ENCODE measurements around the gene MBOAT1.

MBOAT1 gene

GRCh38 chr6:20058912-20059311 is 153.4 kb downstream of the MBOAT1 start:
- Histone ChIP-seq H3K27ac (ENCODE audit: low read length) (no peak overlapping the region), H3K9ac (ENCODE audit: low read length in 2 of 2) (no peak overlapping the region), H3K36me3 (ENCODE audit: control insufficient read depth in 2 of 2, insufficient read depth in 2 of 2, low read length in 2 of 2) (no peaks in the 10 kb centered on the region), H3K4me1 (ENCODE audit: control insufficient read depth, insufficient read depth, low read length) (peaks cover 3% of the 10 kb centered on the region), H3K9me3 (ENCODE audit: control insufficient read depth in 2 of 2, low read length in 2 of 2) (no peaks in the 10 kb centered on the region), H3K27me3 (ENCODE audit: control insufficient read depth in 1 of 2, insufficient read depth in 2 of 2, low read length in 2 of 2) (no peaks in the 10 kb centered on the region), H3K4me3 (ENCODE audit: low read length in 2 of 2) (no peak overlapping the region)

GRCh38 chr6:20058121-20058905 is 154.0 kb downstream of the MBOAT1 start:
- Histone ChIP-seq H3K9ac (ENCODE audit: low read length in 2 of 2) (no peak overlapping the region), H3K4me1 (ENCODE audit: control insufficient read depth, insufficient read depth, low read length) (peaks cover 3% of the 10 kb centered on the region), H3K4me3 (ENCODE audit: low read length in 2 of 2) (no peak overlapping the region), H3K36me3 (ENCODE audit: control insufficient read depth in 2 of 2, insufficient read depth in 2 of 2, low read length in 2 of 2) (no peaks in the 10 kb centered on the region), H3K27ac (ENCODE audit: low read length) (no peak overlapping the region), H3K9me3 (ENCODE audit: control insufficient read depth in 2 of 2, low read length in 2 of 2) (no peaks in the 10 kb centered on the region), H3K27me3 (ENCODE audit: control insufficient read depth in 1 of 2, insufficient read depth in 2 of 2, low read length in 2 of 2) (no peaks in the 10 kb centered on the region)

GRCh38 chr6:20056350-20056992 is 155.8 kb downstream of the MBOAT1 start:
- Histone ChIP-seq H3K9ac (ENCODE audit: low read length in 2 of 2) (no peak overlapping the region), H3K4me1 (ENCODE audit: control insufficient read depth, insufficient read depth, low read length) (peaks cover 3% of the 10 kb centered on the region), H3K27ac (ENCODE audit: low read length) (no peak overlapping the region), H3K4me3 (ENCODE audit: low read length in 2 of 2) (peak overlapping the region in 1 of 2 donors; percentile 1), H3K27me3 (ENCODE audit: control insufficient read depth in 1 of 2, insufficient read depth in 2 of 2, low read length in 2 of 2) (no peaks in the 10 kb centered on the region), H3K9me3 (ENCODE audit: control insufficient read depth in 2 of 2, low read length in 2 of 2) (no peaks in the 10 kb centered on the region), H3K36me3 (ENCODE audit: control insufficient read depth in 2 of 2, insufficient read depth in 2 of 2, low read length in 2 of 2) (no peaks in the 10 kb centered on the region)

GRCh38 chr6:20055916-20056315 is 156.4 kb downstream of the MBOAT1 start:
- Histone ChIP-seq H3K27ac (ENCODE audit: low read length) (no peak overlapping the region), H3K4me1 (ENCODE audit: control insufficient read depth, insufficient read depth, low read length) (peaks cover 3% of the 10 kb centered on the region), H3K27me3 (ENCODE audit: control insufficient read depth in 1 of 2, insufficient read depth in 2 of 2, low read length in 2 of 2) (no peaks in the 10 kb centered on the region), H3K9me3 (ENCODE audit: control insufficient read depth in 2 of 2, low read length in 2 of 2) (no peaks in the 10 kb centered on the region), H3K36me3 (ENCODE audit: control insufficient read depth in 2 of 2, insufficient read depth in 2 of 2, low read length in 2 of 2) (no peaks in the 10 kb centered on the region), H3K4me3 (ENCODE audit: low read length in 2 of 2) (peak overlapping the region in 1 of 2 donors; percentile 1), H3K9ac (ENCODE audit: low read length in 2 of 2) (no peak overlapping the region)

All from stomach smooth muscle (tissue), 2 donors.